ENCODE results near the gene TARS1.

GRCh38 chr5:33425314-33425713, 15.5 kb upstream of the TARS1 start:
- TF ChIP-seq, protein P1, sequence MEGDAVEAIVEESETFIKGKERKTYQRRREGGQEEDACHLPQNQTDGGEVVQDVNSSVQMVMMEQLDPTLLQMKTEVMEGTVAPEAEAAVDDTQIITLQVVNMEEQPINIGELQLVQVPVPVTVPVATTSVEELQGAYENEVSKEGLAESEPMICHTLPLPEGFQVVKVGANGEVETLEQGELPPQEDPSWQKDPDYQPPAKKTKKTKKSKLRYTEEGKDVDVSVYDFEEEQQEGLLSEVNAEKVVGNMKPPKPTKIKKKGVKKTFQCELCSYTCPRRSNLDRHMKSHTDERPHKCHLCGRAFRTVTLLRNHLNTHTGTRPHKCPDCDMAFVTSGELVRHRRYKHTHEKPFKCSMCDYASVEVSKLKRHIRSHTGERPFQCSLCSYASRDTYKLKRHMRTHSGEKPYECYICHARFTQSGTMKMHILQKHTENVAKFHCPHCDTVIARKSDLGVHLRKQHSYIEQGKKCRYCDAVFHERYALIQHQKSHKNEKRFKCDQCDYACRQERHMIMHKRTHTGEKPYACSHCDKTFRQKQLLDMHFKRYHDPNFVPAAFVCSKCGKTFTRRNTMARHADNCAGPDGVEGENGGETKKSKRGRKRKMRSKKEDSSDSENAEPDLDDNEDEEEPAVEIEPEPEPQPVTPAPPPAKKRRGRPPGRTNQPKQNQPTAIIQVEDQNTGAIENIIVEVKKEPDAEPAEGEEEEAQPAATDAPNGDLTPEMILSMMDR (IDR thresholded peaks at IDR 0.05; ENCODE audit: control extremely low read depth in 1 of 3, insufficient read depth in 1 of 3, low read depth in 1 of 3, low read length in 3 of 3): no peak
- TF ChIP-seq EZH2 (IDR thresholded peaks at IDR 0.05; ENCODE audit: low read depth, low read length, severe bottlenecking): no peak
- no peak for TF ChIP-seq RAD21 (IDR thresholded peaks at IDR 0.05 in 1 of 2, conservative IDR thresholded peaks at IDR 0.05 in 1 of 2; ENCODE audit: low read depth in 2 of 2, low read length in 2 of 2)
- TF ChIP-seq BACH1 (IDR thresholded peaks at IDR 0.05; ENCODE audit: low read length): no peak
- no peak for TF ChIP-seq TCF12 (IDR thresholded peaks at IDR 0.05; ENCODE audit: low read depth, low read length)
- TF ChIP-seq EP300 (IDR thresholded peaks at IDR 0.05; ENCODE audit: borderline replicate concordance in 1 of 2, low read depth in 2 of 2, low read length in 2 of 2): no peak
- no peak for TF ChIP-seq RFX5 (IDR thresholded peaks at IDR 0.05; ENCODE audit: borderline replicate concordance, low read depth, low read length)
